GM19468 (cell line): ENCODE measurements around the gene ZFAND6.
A peak's percentile ranks its signal among the peaks of the same experiment; 100 is the strongest.
"Not testable (repeated sequence)": the region's sequence is repeated elsewhere in the genome, so short reads cannot be mapped to it uniquely, and the experiment has no call there.

Source experiments
- ATAC-seq: cut with Tn5 transposase; IDR thresholded peaks from one replicate; pipeline ENCODE4 v1.9.1; 2021; ENCODE audit warnings: mild to moderate bottlenecking, moderate library complexity, moderate number of reproducible peaks; ENCODE audit not compliant: unreplicated experiment; ENCODE audit errors: extremely low read depth

ZFAND6 gene

DNA sequence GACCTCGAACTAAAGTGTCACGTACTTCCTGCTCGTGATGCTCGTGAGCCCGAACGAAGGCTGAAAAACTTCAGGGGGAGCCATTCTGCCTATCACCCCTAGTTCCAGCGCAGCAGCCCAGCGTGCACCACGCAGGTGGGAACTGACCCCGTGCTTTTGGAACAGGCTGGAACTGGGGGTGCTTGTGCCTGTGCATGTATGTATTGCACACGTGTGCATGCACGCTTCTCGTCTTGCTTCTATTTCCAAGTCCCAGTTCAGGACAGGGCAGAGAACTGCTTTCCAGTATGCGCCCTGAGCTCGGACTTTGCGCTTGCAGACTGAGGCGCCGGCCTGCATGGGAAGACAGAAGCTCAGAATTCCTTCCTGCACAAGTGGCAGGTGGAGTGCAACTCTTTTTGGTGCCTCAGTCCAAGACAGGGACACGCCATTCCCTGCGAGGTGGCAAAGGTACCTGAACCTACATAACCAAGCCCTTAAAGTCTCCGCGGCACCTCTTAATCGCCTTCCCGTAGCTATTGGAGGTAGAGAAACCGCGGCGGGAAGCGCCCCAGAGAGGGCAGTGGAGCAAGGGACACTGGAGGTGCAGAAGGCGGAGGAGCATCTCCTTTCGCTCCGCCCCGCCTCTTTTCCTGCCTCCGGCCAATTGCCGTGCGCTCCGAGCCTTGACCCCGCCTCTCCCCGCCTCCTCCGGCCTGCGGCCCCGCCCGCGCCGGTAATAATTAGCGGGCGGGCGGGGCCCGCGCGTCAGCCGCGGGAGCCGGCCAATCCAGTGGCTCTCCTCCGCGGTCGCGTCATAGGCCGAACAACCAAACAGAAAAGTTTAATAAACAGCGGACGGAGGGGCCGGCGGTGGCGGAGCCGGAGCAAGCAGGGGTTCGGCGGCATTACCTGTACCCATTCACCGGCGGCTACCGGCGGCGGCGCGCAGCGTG, at the start of gene ZFAND6:
ZFAND6 (plus strand) TSS at position 826 of the 935 bp plus-strand sequence. CDS start 60,669 bp downstream, outside the sequence.
- peak; percentile 73 for ATAC-seq

DNA sequence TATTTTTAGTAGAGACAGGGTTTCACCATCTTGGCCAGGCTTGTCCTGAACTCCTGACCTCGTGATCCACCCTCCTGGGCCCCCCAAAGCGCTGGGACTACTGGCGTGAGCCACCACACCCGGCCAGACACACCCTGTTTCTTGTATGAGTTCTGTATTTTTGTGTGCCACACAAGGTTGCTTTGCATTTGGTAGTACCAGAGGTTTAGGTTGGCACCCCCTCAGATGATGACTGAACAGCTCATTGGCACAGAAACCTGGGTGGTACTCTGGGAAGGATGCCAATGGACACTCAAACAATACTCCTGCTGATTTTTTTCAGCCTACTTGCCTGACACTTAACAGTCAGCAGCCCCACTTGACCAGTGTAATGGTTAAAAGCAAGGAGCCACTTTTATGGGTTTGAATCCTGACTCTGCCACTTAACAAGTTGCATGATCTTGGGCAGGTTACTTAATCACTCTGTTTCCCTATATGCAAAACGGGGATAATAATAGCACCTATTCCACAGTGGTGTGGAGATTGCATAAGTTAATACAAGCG, 49.3 kb upstream of the ZFAND6 start:
- no peak for ATAC-seq

DNA sequence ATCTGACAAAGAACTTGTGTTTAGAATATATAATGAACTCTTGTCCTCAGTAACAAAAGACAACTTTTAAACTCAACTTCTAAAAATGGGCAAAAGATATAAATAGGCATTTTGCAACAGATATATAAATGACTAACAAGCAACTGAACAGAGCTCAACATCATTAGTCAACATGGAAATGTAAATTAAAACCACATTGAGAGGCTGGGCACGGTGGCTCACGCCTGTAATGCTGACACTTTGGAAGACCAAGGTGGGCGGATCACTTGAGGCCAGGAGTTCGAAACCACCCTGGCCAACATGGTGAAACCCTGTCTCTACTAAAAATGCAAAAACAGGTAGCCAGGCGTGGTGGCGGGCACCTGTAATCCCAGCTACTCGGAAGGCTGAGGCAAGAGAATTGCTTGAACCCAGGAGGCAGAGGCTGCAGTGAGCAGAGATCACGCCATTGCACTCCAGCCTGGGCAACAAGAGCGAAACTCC, 48.4 kb upstream of the ZFAND6 start:
- not testable (repeated sequence) for ATAC-seq

DNA sequence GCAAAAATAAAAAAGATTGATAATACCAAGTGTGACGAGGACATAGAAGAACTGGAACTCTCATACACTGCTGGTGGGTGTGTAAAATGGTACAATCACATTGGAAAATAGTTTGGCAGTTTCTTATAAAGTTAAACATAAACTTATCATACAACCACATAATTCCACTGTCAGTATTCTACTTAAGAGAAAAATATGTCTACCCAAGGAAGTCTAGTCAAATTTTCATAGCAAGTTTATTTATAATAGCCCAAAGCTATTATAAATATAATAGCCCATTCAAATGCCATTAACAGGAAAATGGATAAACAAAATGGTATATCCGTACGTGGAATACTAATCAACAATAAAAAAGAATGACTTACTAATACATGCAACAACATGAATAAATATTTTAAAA, 47.9 kb upstream of the ZFAND6 start:
- no peak for ATAC-seq

DNA sequence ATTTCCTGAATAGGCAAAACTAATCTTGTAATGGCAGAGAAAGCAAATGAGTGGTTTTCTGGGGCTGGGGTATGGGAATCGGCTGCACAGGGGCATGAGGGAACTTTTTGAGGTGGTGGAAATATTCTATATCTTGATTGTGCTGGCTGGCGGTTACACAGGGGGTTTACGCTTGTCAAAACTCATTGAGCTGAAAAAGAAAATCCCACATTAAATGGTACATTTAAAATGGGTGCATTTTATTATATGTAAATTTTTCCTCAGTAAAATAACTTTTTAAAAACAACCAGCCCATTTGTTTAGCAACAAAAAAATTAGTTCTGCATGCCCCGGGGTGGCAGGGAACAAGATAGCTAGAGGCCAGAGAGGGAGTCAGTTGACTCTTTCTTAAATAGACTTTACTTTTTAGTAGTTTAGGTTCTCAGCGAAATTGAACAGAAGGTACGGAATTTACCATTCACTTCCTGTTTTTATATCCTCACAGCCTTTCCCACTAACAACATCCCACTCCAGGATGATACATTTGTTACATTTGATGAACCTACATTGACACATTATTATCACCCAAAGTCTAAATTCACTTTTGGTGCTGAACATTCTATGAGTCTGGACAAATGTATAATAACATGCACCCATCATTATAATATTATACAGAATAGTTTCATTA, 47.3 kb upstream of the ZFAND6 start:
- no peak for ATAC-seq

DNA sequence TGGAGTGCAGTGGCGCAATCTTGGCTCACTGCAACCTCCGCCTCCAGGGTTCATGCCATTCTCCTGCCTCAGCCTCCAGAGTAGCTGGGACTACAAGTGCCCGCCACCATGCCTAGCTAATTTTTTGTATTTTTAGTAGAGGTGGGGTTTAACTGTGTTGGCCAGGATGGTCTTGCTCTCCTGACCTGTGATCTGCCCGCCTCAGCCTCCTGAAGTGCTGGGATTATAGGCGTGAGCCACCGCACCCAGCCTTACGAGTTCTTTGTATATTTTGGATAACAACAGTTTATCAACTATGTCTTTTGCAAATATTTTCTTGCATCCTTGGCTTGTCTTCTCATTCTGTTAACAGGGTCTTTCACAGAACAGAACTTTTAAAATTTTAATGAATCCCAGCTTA, 45.3 kb upstream of the ZFAND6 start:
- not testable (repeated sequence) for ATAC-seq

DNA sequence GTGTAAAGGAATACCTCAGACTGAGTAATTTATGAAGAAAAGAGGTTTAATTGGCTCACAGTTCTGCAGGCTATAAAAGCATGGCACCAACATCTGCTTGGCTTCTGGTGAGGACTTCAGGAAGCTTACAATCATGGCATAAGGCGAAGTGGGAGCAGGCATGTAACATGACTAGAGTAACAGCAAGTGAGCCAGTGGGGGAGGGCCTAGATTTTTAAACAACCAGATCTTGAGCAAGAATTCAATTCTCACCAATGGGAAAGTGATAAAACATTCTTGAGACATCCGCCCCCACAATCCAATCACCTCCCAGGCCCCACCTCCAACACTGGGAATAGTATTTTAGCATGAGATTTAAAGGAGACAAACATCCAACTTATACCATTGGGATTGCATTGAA, 44.3 kb upstream of the ZFAND6 start:
- no peak for ATAC-seq

DNA sequence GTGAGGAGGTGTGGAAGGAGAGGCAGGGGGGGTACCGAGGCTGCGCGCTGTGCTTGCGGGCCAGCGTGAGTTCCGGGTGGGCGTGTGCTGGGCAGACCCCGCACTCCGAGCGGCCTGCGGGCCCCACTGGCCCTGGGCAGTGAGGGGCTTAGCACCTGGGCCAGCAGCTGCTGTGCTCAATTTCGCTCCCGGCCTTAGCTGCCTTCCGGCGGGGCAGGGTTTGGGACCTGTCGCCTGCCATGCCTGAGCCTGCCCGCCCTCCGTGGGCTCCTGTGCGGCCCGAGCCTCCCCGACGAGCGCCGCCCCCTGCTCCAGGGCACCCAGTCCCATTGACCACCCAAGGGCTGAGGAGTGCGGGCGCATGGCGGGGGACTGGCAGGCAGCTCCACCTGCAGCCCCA, 43.0 kb upstream of the ZFAND6 start:
- not testable (repeated sequence) for ATAC-seq

DNA sequence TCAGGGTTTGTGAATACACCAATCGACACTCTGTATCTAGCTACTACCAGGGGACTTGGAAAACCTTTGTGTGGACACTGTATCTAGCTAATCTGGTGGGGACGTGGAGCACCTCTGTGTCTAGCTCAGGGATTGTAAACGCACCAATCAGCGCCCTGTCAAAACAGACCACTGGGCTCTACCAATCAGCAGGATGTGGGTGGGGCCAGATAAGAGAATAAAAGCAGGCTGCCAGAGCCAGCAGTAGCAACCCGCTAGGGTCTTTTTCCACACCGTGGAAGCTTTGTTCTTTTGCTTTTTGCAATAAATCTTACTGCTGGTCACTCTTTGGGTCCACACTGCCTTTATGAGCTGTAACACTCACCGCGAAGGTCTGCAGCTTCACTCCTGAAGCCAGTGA, 42.3 kb upstream of the ZFAND6 start:
- ATAC-seq: not testable (repeated sequence)

DNA sequence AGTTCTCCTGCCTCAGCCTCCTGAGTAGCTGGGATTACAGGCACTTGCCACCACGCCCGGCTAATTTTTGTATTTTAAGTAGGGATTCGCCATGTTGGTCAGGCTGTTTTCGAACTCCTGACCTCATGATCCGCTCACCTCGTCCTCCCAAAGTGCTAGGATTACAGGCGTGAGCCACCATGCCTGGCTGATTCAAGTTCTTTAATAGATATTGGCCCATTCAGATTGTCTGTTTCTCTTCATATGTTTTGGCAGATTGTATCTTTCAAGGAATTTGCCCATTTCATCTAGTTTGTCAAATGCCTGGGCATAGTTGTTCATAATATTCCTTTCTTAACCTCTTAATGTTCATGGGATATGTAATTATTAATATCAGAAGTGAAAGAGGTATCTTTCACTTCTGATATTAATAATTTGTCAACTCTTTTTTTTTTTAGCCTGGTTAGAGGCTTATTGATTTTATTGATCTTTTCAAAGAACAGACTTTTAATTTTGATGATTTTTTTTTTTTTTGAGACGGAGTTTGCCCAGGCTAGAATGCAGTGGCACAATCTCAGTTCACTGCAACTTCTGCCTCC, 40.2 kb upstream of the ZFAND6 start:
- ATAC-seq: no peak

DNA sequence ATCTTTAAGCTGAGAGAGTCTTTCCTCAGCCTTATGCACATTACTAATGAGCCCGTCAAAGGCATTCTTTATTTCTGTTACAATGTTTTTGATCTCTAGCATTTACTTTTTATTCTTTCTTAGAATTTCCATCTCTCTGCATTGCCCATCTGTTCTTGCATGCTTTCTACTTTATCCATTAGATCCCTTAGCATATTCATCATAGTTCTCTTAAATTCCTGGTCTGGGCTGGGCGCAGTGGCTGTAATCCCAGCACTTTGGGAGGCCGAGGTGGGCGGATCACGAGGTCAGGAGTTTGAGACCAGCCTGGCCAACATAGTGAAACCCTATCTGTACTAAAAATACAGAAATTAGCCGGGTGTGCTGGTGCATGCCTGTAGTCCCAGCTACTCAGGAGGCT, 39.3 kb upstream of the ZFAND6 start:
- ATAC-seq: not testable (repeated sequence)

DNA sequence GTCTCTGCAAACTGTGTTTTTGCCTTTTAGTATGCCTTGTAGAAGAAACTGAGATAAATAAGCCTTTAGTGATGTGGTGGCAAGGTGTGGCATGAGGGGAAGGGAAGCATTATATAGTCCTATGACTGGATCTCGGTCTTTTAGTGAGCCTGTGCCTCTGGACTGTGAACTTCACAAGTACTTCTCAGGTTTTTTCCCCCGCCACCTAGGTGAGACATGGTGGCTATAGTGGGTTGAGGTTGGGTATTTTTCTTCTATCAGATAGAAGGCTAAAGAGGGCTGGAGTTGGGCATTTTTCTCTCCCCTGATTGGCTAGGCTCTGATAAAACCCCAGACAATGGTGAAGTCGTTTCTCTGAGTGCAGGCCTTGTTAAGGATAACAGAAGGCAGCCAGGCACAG, 38.7 kb upstream of the ZFAND6 start:
- ATAC-seq: no peak

DNA sequence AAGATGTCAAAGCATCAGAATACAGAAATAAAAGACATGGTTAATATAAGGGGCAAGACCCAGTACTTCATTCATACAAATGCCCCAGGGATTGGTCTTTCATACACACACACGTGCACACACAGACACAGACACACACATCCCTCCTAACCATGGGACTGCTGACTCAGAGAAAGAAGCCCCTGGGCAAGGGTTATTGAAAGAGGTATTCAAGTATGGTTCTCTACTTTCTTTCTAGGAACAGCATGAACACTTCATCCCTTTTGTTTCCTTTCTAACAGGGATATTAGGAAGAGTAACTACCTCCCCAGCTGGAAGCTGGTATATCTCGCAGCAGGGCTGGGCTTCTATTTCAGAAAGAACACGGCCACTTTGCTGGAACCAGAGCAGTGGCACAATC, 33.2 kb upstream of the ZFAND6 start:
- ATAC-seq: no peak

DNA sequence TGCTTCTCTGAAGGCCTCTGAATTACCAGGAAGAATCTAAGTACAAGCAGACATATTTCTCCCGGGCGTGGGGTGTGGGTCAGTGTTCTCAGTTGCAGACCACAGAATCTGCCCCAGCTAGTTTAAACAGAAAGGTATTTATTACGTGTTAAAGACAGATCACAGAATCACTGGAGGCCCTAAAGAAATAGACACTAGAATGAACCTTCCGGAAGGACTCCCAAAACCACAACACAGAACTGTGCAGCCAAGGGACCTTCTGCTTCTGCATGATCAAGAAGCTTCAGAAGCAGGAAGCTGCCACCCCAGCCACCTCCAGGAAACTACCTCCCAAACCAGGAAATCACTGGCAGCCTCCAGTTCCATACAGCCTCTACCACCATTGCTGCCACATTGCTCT, 32.7 kb upstream of the ZFAND6 start:
- ATAC-seq: no peak

DNA sequence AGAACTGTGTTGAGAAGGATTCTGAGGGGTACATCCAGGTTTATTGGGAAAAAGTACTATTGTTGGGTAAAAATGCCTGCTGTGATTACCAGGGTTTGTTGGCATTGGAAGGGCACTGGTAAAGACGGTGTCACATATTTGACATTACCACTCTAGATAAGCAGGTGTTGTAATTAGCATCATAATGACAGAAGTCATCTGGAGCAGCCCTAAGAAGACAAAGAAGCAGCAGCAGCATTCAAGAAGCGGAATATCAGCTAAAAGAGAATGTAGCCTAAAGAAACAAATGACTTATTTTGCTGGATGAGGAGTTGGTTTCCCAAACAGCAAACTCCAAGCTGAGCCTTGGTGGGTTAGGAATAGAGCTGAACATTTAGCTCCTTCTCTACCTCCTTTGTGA, 30.5 kb upstream of the ZFAND6 start:
- ATAC-seq: no peak

DNA sequence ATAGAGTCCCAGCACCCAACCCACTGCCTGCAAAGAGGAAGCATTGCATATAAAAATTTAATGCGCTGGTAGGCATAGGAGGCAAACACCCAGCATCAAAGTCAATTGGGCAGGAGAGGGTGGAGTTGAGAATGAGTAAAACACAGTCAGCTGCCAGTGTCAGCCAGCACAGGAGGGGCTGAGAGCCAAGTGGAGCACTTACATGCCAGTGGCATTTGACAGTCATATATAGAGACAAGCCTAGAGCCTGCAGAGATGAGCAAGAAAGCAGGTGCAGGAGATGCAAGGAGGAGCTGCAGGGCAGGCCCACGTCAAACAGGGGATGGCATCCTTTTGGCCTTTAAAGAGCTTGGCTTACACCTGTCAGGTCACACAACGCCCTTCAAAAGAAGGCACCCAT, 27.6 kb upstream of the ZFAND6 start:
- no peak for ATAC-seq

DNA sequence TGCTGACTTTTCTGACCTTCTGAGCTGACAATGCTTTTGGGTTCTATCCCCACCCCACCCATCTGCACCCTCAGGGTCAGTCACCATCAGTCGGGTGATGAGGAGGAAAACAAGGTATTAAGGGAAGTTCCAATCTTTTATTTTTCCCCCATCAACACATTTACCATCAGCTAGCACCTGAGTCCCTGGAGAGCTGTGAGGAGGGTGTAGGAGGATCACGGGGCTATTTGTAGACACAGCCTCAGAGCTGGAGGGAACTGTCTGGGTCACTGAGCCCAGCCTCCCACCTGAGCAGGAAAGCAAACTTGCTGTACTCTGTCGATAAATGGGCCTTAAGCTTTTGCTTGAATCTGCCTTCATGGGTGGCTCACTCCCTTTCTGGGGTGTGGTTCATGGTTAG, 24.8 kb upstream of the ZFAND6 start:
- ATAC-seq: no peak

DNA sequence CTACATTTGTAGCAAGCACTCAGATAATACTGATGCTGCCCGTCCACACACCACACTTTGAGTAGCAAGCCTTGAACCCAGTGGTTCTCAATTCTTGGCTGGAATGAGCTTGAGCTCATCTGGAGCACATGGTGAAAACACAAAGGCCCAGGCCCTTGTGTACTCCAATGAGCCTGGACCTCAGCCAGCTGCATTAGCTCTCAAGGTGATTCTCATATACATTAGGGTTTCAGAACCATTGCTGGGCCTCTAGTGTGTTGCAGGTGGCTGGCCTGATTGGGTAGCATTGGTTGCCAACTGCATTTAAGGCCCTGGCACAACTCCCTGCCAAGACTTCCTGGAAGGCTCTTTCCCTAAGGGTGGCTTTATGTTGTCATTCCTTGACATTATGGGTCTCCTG, 23.4 kb upstream of the ZFAND6 start:
- no peak for ATAC-seq

DNA sequence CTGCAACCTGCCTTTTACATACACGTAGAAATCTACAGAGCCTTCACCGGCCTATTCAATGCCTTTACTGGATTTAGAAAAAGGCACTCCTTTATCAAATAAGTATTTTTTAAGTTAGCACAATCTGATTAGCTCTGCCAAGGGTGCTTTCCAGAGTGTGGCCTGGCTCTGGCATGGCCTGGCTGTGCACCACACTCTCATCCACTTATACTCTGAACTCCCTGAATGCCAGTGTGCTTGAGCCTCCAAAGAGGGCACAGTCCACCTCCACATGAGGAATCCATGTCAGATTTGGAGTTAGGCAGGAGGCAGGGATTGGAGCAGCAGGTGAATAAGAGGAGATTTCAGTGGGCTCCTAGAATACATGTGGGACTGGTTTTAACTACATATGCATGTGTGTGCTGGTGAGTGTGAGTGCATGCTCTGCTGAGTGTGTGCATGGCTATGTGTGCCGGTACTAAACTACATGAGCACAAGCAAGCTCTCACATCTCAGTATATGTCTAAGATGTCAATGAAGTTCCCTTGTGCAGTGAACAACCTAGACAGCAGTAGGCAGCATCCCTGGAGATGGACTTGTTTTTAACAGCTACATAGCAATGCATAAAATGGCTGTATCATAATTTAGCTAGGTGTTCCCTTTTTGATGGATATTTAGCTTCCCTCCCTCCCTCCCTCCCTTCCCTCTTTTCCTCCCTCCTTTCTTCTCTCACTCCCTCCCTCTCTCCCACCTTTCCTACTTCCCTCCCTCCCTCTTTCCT, 17.8 kb upstream of the ZFAND6 start:
- no peak for ATAC-seq

DNA sequence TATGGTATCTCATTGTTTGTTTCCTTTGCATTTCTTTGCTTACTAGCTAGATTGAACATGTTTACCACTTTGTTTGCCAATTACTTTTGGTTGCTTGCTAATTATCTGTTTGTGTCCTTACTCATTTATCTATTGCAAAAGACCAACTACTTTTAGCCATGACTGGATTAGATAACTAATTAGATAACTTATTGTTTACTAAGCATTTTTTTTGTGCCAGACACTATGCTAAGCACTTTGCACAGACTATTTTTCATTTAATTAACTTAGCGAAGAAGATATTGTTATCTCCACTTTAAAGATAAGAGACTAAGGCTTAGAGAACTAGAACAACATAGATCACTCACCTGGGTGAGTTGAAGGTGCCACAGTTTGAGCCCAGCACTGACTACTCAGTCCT, 16.9 kb upstream of the ZFAND6 start:
- ATAC-seq: no peak
